BE2C (cell line): Measurements from ENCODE around the gene CCM2.

Experiments
- DNase-seq: peaks from one replicate; pipeline ENCODE4 v3.0.0-alpha.2; 2020
- H3K27me3 ChIP-seq: fragments of 250-450 bp; sonication (Bioruptor Pico); 2 replicates; pipeline ENCODE4 v1.5.1; 2020; ENCODE audit warnings: mild to moderate bottlenecking
- H3K36me3 ChIP-seq: fragments of 250-450 bp; sonication (Bioruptor Pico); 2 replicates; pipeline ENCODE4 v1.5.1; 2020; ENCODE audit warnings: mild to moderate bottlenecking
- H3K4me1 ChIP-seq: fragments of 250-450 bp; sonication (Bioruptor Pico); 2 replicates; pipeline ENCODE4 v1.5.1; 2020
- H3K4me3 ChIP-seq: 2 replicates; pipeline ENCODE4 v1.5.1; 2011; ENCODE audit warnings: low read depth, low read length
- H3K9me3 ChIP-seq: fragments of 250-450 bp; sonication (Bioruptor Pico); 2 replicates; pipeline ENCODE4 v1.5.1; 2020
- TF ChIP-seq, protein P1 (sequence below): IDR thresholded peaks from 2 replicates; pipeline ENCODE4 v1.5.1; 2012; ENCODE audit warnings: mild to moderate bottlenecking, low read depth, low read length

The CCM2 gene

DNA sequence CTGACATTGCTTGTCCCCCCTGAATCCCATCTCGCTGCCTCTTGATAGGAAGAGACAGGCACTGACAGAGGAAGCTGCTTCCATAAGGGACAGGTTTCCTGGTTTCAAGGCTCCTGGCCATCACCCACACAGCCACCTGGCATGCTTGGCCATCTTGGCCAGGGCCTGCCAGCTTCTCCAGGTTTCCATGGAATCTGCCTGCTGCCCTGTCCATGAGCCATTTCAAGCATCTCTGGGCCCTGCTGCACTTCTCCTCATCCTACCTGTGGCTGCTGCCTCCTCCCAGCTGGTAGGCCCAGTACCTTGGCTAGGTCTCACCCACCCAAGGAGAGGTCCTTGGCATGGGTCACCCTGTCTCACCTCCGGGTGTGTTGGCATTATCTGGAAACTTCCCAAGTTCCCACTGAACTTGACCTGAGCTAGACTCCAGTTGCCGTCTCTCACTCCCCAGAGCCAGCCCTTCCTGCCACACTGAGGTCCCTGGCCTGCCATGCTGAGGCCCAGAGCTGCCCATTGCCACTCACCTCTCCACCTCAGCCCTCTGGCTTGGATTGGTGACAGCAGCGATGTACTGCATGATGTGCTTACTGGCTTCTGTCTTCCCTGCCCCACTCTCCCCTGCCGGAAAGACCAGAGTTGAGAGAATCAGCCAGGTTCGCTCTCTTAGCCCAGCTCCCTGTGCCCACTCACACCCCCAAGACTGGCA is 23.8 kb upstream of the CCM2 start:
- no peak overlapping the region for H3K4me3 ChIP-seq
- peaks cover 7% of the 10 kb centered on the region for H3K36me3 ChIP-seq
- H3K9me3 ChIP-seq: no peaks in the 10 kb centered on the region
- DNase-seq: no peak
- peaks cover 4% of the 10 kb centered on the region; the same call in 1 of the 2 replicates for H3K4me1 ChIP-seq
- no peaks in the 10 kb centered on the region for H3K27me3 ChIP-seq
- TF ChIP-seq, protein P1, sequence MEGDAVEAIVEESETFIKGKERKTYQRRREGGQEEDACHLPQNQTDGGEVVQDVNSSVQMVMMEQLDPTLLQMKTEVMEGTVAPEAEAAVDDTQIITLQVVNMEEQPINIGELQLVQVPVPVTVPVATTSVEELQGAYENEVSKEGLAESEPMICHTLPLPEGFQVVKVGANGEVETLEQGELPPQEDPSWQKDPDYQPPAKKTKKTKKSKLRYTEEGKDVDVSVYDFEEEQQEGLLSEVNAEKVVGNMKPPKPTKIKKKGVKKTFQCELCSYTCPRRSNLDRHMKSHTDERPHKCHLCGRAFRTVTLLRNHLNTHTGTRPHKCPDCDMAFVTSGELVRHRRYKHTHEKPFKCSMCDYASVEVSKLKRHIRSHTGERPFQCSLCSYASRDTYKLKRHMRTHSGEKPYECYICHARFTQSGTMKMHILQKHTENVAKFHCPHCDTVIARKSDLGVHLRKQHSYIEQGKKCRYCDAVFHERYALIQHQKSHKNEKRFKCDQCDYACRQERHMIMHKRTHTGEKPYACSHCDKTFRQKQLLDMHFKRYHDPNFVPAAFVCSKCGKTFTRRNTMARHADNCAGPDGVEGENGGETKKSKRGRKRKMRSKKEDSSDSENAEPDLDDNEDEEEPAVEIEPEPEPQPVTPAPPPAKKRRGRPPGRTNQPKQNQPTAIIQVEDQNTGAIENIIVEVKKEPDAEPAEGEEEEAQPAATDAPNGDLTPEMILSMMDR: no peak

DNA sequence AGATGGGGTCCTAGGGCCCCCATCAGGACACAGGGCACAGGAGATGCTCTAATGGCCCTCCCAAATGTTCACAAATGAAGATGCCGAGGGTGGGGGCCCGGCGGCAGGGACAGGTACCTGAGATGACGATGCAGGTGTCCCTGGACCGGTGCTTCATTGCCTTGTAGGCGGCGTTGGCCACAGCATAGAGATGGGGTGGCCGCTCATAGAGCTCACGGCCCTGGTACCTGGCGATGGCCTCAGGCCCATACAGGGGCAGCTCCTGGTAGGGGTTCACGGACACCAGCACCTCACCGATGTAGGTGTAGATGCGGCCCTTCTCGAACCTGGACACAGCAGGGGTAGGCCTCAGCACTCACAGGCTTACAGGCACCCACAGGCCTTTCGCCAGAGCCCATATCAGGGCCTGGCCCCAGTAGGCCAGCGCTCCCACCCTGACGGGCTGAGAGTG is 23.2 kb upstream of the CCM2 start:
- DNase-seq: no peak
- H3K4me3 ChIP-seq: no peak overlapping the region
- H3K36me3 ChIP-seq: peaks cover 13% of the 10 kb centered on the region
- TF ChIP-seq, protein P1: no peak
- peaks cover 4% of the 10 kb centered on the region; the same call in 1 of the 2 replicates for H3K4me1 ChIP-seq
- no peaks in the 10 kb centered on the region for H3K27me3 ChIP-seq
- H3K9me3 ChIP-seq: no peaks in the 10 kb centered on the region

DNA sequence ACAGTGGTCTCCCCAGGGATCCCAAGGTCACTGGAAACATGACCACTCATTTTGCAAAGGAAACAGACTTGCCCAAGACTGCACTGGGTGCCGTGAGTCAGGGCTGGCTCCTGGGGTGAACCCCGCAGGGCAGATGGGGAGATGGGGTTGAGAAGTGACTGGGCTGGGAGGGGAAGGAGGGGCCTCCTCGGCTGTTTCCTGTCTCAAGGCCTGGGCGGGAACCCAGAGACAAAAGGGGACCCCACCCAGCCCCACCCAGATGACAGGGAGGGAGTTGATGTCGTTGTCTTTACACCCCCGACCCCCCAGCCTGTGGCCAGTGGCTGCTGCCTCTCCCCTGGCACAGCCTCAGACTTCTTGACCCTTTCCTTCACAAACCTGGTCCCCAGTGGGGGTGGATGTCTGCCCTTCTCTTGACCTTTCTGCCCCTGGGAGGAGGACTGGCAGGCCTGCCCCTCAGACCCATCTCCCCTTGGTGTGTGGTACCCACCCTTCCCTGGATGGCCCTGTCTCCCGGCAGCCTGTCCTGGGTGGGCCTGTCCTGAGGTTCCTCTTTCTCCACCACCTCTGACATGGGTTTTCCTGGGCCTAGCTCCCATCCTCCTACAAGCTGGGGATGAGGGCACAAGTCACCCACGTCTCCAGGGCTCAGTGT is 22.6 kb upstream of the CCM2 start:
- no peaks in the 10 kb centered on the region for H3K27me3 ChIP-seq
- H3K4me1 ChIP-seq: peaks cover 4% of the 10 kb centered on the region; the same call in 1 of the 2 replicates
- H3K36me3 ChIP-seq: peaks cover 19% of the 10 kb centered on the region
- H3K9me3 ChIP-seq: no peaks in the 10 kb centered on the region
- no peak overlapping the region for H3K4me3 ChIP-seq
- DNase-seq: no peak
- TF ChIP-seq, protein P1: no peak

GRCh38 chr7:44977959-44978335 is 22.1 kb upstream of the CCM2 start:
- H3K4me3 ChIP-seq: no peak overlapping the region
- H3K36me3 ChIP-seq: peaks cover 25% of the 10 kb centered on the region
- DNase-seq: peak; percentile 59
- peaks cover 4% of the 10 kb centered on the region; the same call in 1 of the 2 replicates for H3K4me1 ChIP-seq
- TF ChIP-seq, protein P1: no peak
- H3K9me3 ChIP-seq: no peaks in the 10 kb centered on the region
- H3K27me3 ChIP-seq: no peaks in the 10 kb centered on the region

DNA sequence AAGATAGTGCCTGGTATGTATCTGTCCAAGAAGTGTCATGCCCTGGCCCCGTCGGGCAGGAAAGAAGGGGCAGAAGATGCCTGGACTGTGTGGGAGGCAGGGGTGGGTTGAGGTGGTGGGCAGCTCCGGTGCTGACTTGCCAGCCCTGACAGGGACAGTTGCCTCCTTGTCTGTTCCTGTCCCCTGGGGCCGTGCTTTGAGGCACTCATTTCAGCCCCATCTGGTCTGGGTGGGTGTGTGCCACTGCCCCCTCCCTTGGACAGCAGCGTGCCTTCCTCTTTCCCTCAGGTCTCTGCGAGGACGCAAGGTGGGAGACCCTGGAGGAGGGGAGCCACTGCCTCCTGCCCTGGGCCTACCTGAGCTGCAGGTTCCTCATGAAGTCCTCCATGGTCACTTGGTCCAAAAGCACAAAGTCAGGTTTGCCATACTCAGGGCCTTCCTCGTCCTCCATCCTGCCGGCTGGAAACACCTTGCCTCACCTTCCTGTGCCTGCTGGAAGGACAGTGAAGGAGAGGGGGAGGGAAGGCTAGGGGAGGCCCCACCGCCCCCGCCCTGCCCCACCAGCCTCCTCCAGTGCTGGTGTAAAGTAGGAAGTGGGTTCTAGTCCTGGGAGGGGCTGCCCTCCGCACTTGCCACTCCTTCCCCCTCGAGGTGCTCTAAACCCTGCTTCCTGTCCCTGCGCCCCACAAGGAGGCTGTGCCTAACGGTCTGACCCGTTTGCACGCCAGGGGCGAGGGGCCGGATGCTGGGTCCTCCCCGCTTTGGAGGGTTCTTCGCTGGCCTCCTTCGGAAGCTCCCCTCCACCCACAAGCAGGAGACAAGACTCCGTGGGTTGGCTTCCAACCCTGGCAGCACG is 21.3 kb upstream of the CCM2 start, which contains the start of gene MYO1G:
Gene MYO1G, minus strand, starts transcription at position 505 of the 856 bp plus-strand sequence. Its CDS starts 54 bp downstream, at position 451.
- DNase-seq: no peak
- H3K4me3 ChIP-seq: no peak within 1 kb of the TSS

More for the DNA sequence above, 21.3 kb upstream of the CCM2 start, which contains the start of gene MYO1G:
- H3K36me3 ChIP-seq: peaks cover 32% of the 10 kb centered on the region
- no peaks in the 10 kb centered on the region for H3K27me3 ChIP-seq
- TF ChIP-seq, protein P1: no peak
- H3K9me3 ChIP-seq: no peaks in the 10 kb centered on the region
- peaks cover 4% of the 10 kb centered on the region; the same call in 1 of the 2 replicates for H3K4me1 ChIP-seq
